Kidney (tissue), 14 donors: ENCODE data around the gene ITGB7. TPM values are rescaled to one million over a fixed set of nuclear protein-coding genes. Genes with fewer than 3 reads are reported as not detected.

Source experiments
- DNase-seq, 5 donors: peaks; one replicate each; pipeline ENCODE4 v3.0.0-alpha.2; 2013 to 2020
- FAIRE-seq: peaks from 2 replicates; lab custom pipeline; 2012; peaks lifted over from hg19 to GRCh38; lab: Jason Lieb, UNC
- H3K27ac ChIP-seq, 2 donors: one replicate each; pipeline ENCODE4 v1.7.0; 2013; ENCODE audit warnings: low read depth in 2 of 2, low read length in 2 of 2, inconsistent platforms in 1 of 2
- H3K27me3 ChIP-seq: one replicate; pipeline ENCODE4 v1.7.1; 2013; ENCODE audit warnings: low read length, inconsistent platforms; ENCODE audit not compliant: control insufficient read depth, insufficient read depth
- H3K36me3 ChIP-seq, 3 donors: one replicate each; pipeline versions ENCODE4 v1.7.0 to v1.7.1; 2013; ENCODE audit warnings: low read length in 3 of 3, control low read depth in 1 of 3, inconsistent platforms in 1 of 3; ENCODE audit not compliant: insufficient read depth in 3 of 3, control insufficient read depth in 2 of 3
- H3K4me1 ChIP-seq, 3 donors: one replicate each; pipeline versions ENCODE4 v1.7.0 to v1.7.1; 2013; ENCODE audit warnings: low read length in 3 of 3, inconsistent platforms in 1 of 3, low read depth in 1 of 3; ENCODE audit not compliant: control insufficient read depth in 2 of 3, insufficient read depth in 2 of 3
- H3K4me3 ChIP-seq, 3 donors: one replicate each; pipeline versions ENCODE4 v1.7.0 to v1.8.1; 2013; ENCODE audit warnings: low read length in 3 of 3, control low read depth in 1 of 3, inconsistent platforms in 1 of 3
- H3K9ac ChIP-seq, 3 donors: one replicate each; pipeline versions ENCODE4 v1.7.0 to v1.7.1; 2013; ENCODE audit warnings: low read length in 3 of 3, control low read depth in 1 of 3, inconsistent platforms in 1 of 3
- H3K9me3 ChIP-seq, 3 donors: one replicate each; pipeline versions ENCODE4 v1.7.0 to v1.7.1; 2013; ENCODE audit warnings: low read length in 3 of 3, control low read depth in 1 of 3, inconsistent platforms in 1 of 3; ENCODE audit not compliant: control insufficient read depth in 2 of 3, insufficient read depth in 1 of 3
- CTCF ChIP-seq: IDR thresholded peaks from 3 replicates; pipeline ENCODE4 v1.5.1; 2012; ENCODE audit warnings: mild to moderate bottlenecking, moderate library complexity, borderline replicate concordance; ENCODE audit not compliant: insufficient read depth; ENCODE audit errors: extremely low read depth
- intact Hi-C: fragments of 100-400 bp; cut with DNase I; formaldehyde crosslinking; loops from one replicate; pipeline ENCODE4 v1.11.1; 2022
- polyA plus RNA-seq: library from polyadenylated mRNA; stranded (reverse); fragments of 350-450 nt; fragmentation: Illumina TruSeq; extraction: RNeasy Lipid Tissue Mini Kit (QIAGEN cat#74804); gene quantifications from one replicate; pipeline ENCODE4 v1.2.3, GENCODE V29; 2014; ENCODE audit warnings: low read depth, low replicate concordance; ENCODE audit not compliant: insufficient read depth
- total RNA-seq: library from RNA; stranded (reverse); fragmentation: NEBNext Ultra II Directional; extraction: Animal tissue kit (Norgen Biotek cat#: 25700); gene quantifications from one replicate; pipeline ENCODE4 v1.2.1, GENCODE V29; 2021
- donor health status: control.
- donor health status: control.
- donor health status: control.
- donor health status: control.
- donor health status: control.
- donor health status: DM: yes; HTN: yes; CAD: no.
- donor health status: Normal renal cell carcinoma (clear cell type).

The ITGB7 gene
- total and polyA plus RNA-seq, 2 donors from 2014 or later = 11.0 to 14.5 TPM

- H3K4me1 ChIP-seq = no peaks in the 10 kb centered on the region
- no peak for TF ChIP-seq CTCF
- no peaks in the 10 kb centered on the region for H3K36me3 ChIP-seq
- no peaks in the 10 kb centered on the region for H3K9me3 ChIP-seq
- DNase-seq (no peak), FAIRE-seq (no peak)
- no peaks in the 10 kb centered on the region for H3K27me3 ChIP-seq
- H3K9ac ChIP-seq = no peak overlapping the region
- H3K4me3 ChIP-seq = no peak overlapping the region
- intact Hi-C loops = no loop called here
- no peak overlapping the region for H3K27ac ChIP-seq
Observed at GRCh38 chr12:53245286-53245685, 38.2 kb upstream of the ITGB7 start.

GRCh38 chr12:53244337-53244736 lies 37.3 kb upstream of the ITGB7 start:
- Histone ChIP-seq H3K27me3 (no peaks in the 10 kb centered on the region), H3K27ac (no peak overlapping the region), H3K4me1 (no peaks in the 10 kb centered on the region), H3K9ac (no peak overlapping the region), H3K36me3 (no peaks in the 10 kb centered on the region), H3K9me3 (no peaks in the 10 kb centered on the region), H3K4me3 (no peak overlapping the region)
- DNase-seq (no peak), FAIRE-seq (no peak)
- intact Hi-C loops = no loop called here
- no peak for TF ChIP-seq CTCF

GRCh38 chr12:53241623-53242412 lies 34.8 kb upstream of the ITGB7 start:
- no peak overlapping the region for H3K4me3 ChIP-seq
- intact Hi-C loops = no loop called here
- H3K4me1 ChIP-seq = no peaks in the 10 kb centered on the region
- H3K27me3 ChIP-seq = no peaks in the 10 kb centered on the region
- no peaks in the 10 kb centered on the region for H3K36me3 ChIP-seq
- no peak overlapping the region for H3K9ac ChIP-seq
- DNase-seq (peak in 1 of 5 donors; percentile 37), FAIRE-seq (no peak)
- no peaks in the 10 kb centered on the region for H3K9me3 ChIP-seq
- TF ChIP-seq CTCF = no peak
- H3K27ac ChIP-seq = no peak overlapping the region
